NCI-H526 treated with DMSO at 0.1 percent for 48 hours (cell line): Measurements from ENCODE around the gene PSMD3.
A peak's percentile ranks its signal among the peaks of the same experiment; 100 is the strongest.
"Not testable (repeated sequence)": the region's sequence is repeated elsewhere in the genome, so short reads cannot be mapped to it uniquely, and the experiment has no call there.

Source experiments
- DNase-seq: peaks from one replicate; lab custom pipeline; 2025; lab: John Stamatoyannopoulos, UW

The PSMD3 gene

DNA sequence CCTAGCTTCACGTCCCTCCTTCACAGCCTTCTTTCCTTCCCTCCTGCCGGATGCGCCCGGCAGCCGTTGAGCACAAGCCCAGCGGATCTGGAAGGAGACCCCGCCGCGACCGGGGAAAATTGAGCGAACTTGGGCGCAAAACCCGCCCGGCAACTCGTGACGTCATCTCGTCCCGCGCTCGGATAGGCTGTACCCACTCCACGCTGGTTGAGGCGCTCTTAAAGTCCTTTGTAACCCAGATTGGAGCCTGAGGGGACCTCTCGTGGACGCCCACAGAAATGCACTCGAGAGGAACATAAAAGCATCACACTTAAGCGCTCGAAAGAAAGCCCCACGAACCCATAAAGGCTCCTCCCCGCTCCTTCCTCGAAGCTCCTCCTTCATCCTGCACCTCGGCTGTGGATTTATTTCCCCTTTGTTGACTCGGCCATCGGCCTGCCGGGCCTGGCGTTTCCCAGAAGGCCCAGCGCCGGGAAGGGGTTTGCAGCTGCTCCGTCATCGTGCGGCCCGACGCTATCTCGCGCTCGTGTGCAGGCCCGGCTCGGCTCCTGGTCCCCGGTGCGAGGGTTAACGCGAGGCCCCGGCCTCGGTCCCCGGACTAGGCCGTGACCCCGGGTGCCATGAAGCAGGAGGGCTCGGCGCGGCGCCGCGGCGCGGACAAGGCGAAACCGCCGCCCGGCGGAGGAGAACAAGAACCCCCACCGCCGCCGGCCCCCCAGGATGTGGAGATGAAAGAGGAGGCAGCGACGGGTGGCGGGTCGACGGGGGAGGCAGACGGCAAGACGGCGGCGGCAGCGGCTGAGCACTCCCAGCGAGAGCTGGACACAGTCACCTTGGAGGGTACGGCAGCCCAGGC, at the start of gene PSMD3:
TSS of gene PSMD3 (plus strand) at position 457 of the 856 bp plus-strand sequence. CDS start at position 621, 164 bp downstream.
- DNase-seq, result peak; percentile 98

DNA sequence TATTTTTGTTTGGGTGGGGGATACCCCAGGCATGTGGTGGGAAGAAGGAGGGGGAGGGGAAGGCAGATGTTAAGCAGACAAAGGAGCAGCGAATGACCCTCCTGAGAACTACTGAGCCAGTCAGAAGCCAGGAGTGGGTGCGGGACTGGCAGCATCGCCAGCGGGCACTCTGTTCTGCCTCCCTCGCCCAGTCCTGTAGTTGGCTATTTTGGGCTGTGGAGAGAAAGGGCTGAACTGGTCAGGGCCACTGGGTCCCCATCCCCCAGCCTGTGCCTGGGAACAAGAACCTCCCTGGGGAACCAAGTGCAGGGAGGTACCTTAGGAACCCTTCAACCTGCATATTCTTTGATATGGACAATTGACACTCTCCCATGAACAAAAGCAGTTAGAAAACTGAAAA, 46.7 kb upstream of the PSMD3 start:
- no peak for DNase-seq

DNA sequence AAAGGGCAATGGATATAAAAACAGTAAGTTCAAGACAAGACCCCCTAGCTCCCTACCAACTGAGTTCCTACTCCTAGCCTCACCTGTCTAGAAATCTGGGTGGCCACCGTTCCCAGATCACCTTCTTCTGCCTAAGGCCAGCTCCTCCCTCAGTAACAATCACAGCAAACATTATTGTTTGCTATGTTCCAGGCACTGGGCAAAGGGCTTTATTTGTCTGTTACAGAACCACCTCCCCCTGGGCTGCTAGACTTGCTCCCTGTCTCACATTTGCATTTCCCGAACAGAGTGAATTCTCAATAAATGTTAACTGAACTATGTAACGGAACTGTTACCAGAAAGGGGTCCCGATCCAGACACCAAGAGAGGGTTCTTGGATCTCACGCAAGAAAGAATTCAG, 46.3 kb upstream of the PSMD3 start:
- no peak for DNase-seq

DNA sequence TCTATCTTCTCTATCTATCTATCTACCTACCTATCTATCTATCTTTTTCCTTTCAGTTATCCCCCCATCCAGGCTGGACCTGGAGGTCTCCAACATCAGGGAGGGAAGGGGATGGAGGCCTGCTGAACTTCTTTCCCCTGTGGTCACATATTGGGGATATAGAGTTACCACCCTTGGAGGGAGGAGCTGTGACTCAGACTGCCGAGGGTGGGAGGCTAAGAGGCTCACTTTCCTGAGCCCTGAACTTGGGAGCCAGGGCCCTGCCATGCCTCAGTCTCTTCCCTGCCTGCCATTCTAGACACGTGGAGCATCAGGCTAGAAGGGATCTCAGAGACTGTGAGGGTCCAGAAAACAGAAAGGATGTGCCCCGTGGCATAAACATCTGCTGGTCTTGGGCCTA, 44.7 kb upstream of the PSMD3 start:
- DNase-seq, result no peak

DNA sequence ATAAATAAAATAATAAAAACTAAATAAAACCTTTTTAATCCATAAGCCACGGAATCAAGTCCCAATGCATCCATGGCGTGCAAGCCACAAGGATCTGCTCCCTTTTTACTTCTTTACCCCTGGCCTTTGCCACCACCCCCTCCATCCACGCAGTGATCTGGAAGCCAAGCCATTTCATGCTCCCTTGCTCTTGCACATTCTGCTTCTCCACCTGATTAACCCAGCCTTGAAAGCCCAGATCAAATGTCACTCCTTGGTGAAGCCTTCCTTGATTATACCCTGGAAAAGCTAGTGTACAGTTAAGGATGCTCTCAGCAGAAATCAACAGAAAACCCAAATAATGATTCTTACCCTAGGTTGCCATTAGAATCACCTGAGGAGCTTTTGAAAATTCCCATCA, 43.2 kb upstream of the PSMD3 start:
- no peak for DNase-seq

DNA sequence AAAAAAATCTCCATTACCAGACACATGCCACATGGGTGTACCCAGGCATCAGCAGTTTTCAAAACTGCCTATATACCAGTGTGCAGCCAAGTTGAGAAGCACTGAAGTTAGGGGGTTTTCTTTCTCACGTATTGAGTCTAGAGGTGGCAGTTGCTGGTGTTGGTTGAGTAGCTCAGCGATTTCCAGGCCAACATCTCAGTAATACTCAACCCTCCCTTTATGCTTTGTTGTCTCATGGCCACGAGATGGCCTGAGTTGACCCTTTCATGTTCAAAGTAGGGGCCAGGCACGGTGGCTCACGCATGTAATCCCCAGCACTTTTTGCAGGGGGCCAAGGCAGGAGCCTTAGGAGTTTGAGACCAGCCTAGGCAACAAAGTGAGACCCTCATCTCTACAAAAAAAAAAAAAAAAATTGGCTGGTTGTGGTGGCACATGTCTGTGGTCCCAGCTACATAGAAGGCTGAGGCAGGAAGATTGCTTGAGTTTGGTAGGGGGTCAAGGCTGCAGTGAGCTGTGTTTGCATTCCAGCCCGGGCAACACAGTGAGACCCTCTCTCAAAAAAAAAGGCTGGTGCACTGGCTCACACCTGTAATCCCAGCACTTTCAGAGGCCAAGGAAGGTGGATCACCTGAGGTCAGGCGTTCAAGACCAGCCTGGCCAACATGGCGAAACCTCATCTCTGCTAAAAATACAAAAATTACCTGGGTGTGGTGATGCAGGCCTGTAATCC, 42.3 kb upstream of the PSMD3 start:
- no peak for DNase-seq

DNA sequence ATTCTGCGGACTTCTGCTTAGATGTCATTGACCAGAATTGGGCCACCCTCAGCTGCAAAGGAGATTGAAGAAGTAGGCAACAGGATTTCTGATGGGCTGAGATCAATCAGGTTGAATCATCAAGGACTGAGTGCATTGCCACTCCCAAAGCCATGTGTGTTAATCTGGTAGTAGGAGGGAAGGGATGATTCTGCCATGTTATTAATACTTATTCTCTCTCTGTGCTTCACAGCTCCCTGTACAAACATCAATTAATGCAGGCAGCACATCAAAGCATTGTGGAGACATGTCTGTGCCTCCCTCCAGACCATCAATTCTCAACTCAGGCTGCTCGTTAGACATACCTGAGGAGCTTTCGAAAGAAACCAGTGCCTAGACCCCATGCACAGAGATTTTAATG, 41.5 kb upstream of the PSMD3 start:
- DNase-seq, result no peak

DNA sequence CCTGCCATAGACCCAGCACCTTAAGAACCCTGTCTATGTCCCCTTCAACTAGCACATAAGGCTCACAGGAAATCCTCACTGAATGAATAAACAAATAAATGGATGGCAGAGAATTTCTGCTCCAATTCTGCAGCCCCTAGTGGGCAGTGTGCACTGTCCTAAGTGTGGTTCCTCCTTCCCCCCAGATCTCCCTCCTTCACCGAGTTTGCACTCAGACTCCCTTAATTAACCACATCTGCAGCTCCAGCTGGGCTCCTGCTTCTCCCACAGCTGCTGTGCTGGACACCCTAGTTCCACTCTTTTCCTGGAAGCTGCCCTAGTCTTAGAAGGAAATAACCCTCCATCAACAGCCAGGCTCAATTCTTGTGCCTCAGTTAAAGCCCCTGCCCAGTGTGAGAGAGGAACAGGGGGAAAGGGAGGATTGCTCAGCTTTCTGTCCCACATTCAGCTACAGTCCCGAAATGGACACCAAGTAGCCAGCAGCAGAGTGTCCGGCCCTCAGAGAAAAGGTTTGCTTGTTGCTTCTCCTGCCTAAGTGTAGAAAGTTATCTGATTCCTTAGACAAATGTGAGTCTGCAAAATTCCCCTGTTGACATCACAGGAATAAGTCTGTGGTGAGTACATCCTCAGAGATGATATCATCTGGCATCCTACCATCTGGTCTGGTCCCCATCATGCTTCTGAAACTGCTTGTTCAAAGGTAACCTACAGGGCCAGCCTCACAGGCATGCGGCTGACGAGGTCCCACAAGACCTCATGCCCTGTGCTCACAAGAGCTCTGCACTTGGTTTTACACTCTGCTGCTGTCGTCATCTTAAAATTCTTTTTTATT, 40.8 kb upstream of the PSMD3 start:
- no peak for DNase-seq

DNA sequence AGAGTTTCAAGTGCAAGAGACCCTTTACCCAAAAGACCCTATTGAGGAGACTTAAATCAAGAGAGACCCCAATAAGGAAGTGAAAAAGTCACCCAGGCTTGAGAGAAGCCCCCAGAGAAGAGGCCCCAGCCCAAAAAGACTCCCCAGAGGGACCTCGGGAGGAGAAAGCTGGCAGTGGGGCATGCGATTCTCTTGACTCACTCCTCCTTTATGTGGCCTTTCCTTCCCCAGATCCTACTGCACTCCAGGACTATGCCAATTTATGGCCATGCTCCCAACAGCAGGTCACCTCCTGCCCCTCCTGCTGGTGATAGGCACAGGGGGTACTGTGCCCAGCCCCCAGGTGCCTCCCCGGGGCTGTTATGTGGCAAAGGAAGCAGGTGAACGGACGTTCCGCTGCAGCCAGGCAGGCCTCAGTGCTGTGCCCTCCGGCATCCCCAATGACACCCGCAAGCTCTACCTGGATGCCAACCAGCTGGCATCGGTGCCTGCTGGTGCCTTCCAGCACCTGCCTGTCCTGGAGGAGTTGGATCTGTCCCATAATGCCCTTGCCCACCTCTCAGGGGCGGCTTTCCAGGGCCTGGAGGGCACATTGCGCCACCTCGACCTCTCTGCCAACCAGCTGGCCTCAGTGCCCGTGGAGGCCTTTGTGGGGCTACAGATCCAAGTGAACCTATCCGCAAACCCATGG, 36.8 kb upstream of the PSMD3 start:
- no peak for DNase-seq

DNA sequence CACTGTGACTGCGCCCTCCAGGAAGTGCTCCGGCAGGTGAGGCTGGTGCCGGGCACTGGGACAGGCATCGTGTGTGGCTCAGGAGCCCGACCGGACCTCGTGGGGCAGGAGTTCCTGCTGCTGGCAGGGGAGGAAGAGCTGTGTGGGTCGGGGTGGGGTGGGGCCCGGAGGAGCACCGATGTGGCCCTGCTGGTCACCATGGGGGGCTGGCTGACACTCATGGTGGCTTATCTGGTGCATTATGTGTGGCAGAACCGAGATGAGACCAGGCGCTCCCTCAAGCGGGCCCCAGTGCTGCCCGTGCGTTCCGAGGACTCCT, 36.3 kb upstream of the PSMD3 start:
- no peak for DNase-seq

DNA sequence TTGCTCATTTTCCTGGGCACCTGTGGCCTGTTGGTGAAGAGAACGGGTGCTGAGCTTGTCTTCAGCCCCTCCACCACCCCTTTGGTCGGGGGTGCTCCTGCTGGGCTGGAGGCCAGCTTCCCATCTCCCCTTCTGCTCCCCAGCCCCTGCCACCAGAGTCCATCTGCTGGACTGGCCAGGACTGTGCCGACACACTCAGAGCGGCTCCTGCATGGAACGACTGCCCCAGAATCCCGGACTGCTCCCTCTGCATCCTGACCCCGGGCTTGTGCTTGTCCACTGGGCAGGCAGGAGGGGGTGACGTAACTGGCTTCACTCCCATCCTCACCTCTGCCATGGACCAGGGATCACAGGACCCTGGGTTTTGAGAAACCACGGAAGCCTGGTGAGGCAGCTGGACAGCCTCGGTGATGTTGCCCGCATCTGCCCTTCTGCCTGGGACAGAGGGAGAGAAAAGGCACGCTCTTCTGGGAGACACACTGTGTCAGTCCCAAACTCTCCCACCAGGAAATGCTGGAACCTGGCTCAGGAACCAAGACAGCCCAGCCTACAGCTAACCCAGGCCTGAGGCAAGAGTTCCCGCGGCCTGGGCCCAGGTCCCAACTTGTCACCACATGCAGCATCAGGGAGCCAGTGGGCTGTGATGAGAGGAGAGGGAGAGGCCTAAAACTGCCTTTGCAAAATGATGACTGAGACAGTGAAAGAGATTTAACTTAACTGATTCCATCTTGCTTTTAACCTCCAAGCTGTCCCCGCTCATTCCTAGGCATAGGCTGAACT, 33.9 kb upstream of the PSMD3 start:
- DNase-seq, result no peak

DNA sequence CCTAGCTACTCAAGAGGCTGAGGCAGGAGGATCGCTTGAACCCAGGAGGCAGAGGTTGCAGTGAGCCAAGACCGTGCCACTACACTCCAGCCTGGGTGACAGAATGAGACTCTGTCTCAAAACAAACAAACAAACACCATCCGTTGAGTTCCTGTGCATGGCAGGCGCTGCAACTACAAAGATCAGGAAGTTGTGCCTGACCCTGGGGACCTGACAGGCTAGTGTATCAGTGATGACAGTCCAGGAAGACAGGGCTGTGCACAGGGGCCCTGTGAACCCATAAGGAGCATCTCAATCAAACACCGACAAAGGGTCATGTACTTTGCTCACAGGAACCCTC, 32.1 kb upstream of the PSMD3 start:
- DNase-seq, result not testable (repeated sequence)

DNA sequence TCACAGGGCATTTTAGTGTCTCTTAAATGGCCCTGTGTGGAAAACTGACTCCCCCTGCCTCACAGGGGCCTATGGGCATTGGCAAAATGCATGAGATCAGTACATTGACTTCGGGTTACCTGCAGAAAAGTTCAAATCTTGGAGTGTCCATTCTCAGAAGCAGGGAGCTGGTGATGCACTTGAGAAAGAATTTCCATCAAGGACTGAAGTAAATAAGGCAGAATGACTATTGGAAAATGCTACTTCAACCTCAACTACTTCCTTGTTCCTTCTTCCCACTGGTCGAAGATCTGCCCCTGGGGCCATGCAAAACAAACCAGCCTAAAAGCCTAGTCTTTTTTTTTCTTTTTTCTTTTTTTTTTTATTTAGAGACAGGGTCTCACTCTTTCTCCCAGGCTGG, 31.6 kb upstream of the PSMD3 start:
- DNase-seq, result no peak

DNA sequence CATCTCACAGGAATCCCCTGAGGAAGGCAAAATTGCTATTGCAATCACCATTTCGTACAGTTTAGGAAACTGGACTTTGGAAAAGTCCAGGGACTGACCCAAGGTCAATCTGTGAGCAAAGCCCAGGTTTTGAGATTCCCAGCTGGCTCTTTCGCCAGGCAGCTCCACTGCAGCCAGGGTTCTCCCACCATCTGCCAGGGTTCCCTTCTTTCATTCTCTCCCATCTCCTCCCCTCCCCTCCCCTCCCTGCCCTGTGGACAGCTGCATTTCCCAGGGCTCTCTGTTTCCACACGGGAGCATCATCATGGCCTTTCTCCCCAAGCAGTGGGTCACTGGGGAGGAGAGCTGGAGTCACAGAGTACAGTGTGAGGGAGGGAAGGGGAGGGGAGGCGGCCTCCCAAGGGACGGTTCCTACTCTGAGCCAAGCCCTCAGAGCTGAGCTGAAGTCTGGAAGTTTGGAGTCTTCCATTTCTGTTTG, 29.7 kb upstream of the PSMD3 start:
- DNase-seq, result no peak

DNA sequence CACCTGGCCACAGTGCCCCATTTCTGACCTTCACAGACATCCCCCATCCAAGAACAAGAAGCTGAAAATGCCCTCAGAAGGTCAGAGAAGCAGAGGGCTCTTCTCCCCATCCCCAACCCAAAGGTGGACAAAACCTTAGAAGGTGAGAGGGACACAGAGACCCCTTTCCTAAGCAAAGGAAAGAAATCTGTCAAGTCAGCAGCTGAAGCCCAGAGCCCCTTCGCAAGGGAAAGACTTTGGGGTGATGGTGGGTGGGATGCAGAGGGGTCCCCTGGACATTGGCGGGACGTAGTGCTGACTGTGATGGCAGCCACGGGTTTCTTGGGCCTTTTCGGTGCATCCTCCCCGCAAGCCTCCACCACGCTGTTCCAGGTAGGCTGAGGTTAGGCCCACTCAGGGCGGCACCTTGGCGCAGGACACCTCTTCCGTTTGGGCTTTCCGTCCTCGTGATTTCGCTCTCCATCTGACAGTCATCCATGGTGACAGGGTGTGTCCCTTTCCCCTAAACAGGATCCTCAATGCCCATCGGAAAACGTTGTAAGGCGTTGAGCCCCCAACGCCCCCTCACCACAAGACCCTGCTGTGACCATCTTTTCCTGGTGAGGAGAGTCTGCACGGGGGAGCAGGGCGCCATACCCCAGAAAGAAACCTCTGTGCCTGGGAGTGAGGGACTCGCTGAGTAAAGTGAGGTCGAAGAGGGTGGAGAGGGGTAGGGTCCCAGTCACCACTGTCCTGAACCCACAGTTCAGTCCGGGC, 28.5 kb upstream of the PSMD3 start:
- no peak for DNase-seq

DNA sequence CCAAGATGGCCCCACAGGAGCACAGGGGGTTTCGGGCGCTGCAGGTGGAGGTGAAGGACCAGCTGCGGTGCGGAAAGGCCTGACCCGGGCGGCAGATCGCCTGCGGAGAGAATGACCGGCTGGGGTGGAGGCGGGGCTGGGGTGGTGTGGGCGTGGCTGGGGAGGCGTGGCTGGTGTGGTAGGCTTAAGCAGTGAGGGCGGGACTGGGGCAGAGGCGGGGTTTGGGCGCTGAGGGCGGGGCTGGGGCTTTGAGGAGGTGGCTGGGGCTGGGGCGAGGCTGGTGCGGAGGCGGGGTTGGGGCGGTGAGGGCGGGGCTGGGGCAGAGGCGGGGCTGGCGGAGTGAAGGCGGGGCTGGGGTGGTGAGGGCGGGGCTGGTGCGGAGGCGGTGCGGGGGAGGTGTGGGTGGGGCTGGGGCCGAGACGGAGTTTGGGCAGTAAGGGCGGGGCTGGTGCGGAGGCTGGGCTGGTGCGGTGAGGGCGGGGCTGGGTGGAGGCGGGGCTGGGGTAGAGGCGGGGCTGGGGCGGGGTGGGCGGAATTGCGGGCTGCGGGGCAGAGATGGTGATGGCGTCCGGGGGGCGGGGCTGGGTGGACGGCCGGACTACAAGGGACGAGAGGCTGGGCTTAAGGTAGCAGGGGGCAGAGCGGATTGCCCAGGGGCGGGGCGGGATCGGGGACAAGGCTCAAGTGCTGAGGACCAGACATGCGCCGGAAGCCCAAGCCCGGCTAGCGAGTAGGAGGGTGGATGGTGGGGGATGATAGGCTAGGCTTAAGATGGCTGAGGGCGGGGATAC, 27.7 kb upstream of the PSMD3 start:
- DNase-seq, result peak; percentile 81

DNA sequence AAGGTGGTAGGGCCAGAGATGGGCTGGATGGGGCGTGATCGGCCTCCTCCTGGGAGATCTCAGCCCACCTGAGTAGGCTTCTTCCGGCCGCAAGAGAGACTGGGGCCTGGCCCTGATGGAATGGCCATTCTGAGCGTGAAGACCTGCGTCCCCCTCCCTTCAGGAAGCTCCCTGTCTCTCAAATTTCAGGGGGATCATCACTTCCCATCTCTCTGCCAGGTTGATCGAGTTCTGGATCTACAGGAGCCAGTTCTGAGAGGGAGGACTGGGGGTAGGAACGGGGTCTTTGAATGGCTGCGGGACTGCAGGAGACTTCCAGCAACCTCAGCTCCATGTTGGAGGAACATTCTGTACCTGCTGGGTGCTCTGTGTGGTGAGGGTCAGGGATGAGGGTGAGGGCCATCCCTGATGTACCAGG, 27.1 kb upstream of the PSMD3 start:
- no peak for DNase-seq

DNA sequence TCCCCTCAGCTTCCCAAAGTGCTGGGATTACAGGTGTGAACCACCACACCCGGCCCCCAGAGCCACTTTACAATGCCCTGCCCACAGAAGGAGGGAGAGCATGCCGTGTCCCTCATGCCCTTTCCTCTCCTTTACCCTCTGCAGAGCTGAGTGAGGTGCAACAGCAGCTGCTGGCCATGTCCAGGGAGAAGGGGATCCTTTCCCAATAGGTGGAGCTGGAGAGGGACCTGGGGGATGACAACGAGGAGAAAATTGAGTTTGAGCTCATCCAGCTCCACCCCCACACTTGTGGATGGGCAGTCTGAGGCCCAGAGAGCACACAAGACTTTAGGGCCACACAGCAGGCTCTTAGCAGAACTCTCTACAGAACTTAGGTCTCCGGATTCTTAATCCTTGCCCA, 25.7 kb upstream of the PSMD3 start:
- DNase-seq, result no peak

DNA sequence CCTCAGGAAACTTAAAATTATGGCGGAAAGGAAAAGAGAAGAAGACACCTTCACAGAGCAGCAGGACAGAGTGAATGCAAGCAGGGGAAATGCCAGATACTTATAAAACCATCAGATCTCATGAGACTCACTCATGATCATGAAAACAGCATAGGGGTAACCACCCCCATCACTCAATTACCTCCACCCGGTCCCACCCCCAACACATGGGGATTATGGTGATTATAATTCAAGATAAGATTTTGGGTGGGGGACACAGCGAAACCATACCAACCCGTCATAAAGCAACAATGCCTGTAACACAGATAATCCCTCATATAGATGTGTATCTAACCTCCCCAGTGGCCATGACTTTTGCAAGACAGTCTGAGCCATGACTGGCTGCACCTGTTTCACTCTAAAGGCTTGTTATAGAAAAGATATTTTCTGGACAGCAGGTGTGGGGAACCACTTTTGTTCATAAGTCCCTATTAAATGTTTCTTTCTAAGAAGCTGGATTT, 24.8 kb upstream of the PSMD3 start:
- no peak for DNase-seq
